ENCODE results near the gene SIRT5. TPM values are rescaled to one million over a fixed set of nuclear protein-coding genes. Genes with fewer than 3 reads are reported as not detected.

Gene SIRT5
- total RNA-seq, 4 donors from 2014 or later, result 7.5 to 13.1 (median 10.0) TPM

DNA sequence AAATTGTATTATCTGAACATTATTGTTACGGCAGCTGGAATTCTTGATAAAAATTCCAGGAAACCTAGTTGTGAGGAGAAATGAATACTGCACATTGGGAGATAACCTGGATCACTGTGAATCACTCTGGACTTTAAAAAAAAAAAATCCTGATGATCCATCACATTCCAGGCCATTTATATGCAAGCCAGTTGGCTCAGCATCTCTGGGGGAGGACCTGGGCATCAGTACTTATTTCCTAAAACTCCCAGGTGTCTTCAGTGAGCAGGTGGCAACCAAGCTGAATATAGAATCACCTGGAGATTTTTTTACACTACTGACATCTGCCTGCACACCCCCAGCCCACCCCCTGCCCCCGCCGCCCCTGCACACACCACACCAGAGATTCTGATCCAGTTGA is 39.1 kb upstream of the SIRT5 start:
- H3K27me3 ChIP-seq, result no peaks in the 10 kb centered on the region
- ATAC-seq, result no peak
- H3K4me3 ChIP-seq, result no peak overlapping the region
- no peaks in the 10 kb centered on the region for H3K9me3 ChIP-seq
- no peak overlapping the region for H3K27ac ChIP-seq
- 70 to 80% methylated on average over 1 to 2 of the region's 3 CpGs for WGBS, 2 donors (ENCODE audit: low coverage in 1 of 2)
- no peaks in the 10 kb centered on the region for H3K36me3 ChIP-seq
- TF ChIP-seq POLR2AphosphoS5 (IDR thresholded peaks at IDR 0.05), result no peak
- TF ChIP-seq POLR2A (IDR thresholded peaks at IDR 0.05), result no peak
- TF ChIP-seq, protein P1, sequence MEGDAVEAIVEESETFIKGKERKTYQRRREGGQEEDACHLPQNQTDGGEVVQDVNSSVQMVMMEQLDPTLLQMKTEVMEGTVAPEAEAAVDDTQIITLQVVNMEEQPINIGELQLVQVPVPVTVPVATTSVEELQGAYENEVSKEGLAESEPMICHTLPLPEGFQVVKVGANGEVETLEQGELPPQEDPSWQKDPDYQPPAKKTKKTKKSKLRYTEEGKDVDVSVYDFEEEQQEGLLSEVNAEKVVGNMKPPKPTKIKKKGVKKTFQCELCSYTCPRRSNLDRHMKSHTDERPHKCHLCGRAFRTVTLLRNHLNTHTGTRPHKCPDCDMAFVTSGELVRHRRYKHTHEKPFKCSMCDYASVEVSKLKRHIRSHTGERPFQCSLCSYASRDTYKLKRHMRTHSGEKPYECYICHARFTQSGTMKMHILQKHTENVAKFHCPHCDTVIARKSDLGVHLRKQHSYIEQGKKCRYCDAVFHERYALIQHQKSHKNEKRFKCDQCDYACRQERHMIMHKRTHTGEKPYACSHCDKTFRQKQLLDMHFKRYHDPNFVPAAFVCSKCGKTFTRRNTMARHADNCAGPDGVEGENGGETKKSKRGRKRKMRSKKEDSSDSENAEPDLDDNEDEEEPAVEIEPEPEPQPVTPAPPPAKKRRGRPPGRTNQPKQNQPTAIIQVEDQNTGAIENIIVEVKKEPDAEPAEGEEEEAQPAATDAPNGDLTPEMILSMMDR (IDR thresholded peaks at IDR 0.05), result no peak
- no peak for TF ChIP-seq EP300 (IDR thresholded peaks at IDR 0.05)
- H3K4me1 ChIP-seq, result no peaks in the 10 kb centered on the region

DNA sequence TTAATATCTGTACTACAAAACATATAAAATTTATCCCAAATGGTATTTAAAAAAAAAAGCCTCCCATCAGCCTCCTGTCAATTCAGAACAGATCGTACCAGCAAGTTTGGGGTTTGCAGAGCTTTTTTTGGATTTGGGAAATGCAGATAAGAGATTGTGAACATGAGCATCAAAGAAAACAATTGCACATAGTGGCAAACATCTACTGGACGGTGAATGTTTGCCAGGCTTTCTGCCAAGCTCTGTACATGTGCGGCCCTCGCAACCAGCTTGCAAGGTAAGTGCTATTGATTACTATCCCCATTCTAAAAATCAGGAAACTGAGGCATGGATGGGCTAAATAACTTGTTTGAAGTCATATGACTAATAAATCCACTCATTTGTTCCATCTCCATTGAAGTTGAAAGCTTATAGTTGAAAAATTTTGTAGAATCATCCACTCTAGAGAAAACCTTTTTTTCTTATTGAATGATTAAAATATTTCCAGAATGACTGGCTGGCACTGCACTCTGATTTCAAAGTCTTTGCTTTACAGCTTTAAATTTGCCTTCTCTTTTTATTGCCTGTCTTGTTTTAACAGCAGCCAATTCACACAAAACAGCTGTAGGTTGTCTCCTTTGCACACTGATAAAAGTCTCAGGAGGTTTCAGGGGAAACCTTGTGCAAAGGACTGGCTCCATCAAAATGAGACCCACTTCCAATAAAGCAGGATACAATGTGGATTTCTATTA is 37.4 kb upstream of the SIRT5 start:
- no peaks in the 10 kb centered on the region for H3K36me3 ChIP-seq
- WGBS, 2 donors (ENCODE audit: low coverage in 1 of 2), result 68 to 92% methylated on average over 3 to 4 of the region's 4 CpGs
- H3K27ac ChIP-seq, result no peak overlapping the region
- ATAC-seq, result no peak
- H3K4me3 ChIP-seq, result no peak overlapping the region
- no peaks in the 10 kb centered on the region for H3K9me3 ChIP-seq
- TF ChIP-seq POLR2AphosphoS5 (IDR thresholded peaks at IDR 0.05), result no peak
- TF ChIP-seq POLR2A (IDR thresholded peaks at IDR 0.05), result no peak
- TF ChIP-seq, protein P1 (IDR thresholded peaks at IDR 0.05), result no peak
- TF ChIP-seq EP300 (IDR thresholded peaks at IDR 0.05), result no peak
- no peaks in the 10 kb centered on the region for H3K27me3 ChIP-seq
- no peaks in the 10 kb centered on the region for H3K4me1 ChIP-seq

DNA sequence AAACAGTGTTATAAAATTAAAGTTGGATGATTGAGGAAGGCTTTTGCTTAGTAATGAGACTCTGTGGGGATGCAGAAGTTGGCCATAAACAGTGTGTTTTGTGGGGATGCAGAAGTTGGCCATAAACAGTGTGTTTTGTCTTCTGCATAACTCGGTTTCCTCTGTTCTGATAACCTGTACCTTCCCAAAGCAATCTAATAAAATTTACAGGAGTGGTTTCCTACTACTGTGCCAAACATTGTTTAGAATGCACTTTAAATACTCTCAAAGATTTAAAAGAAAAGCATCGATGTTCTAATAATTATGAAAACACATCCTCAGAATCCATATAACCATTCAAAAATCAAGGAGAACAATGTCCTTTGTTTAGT is 36.9 kb upstream of the SIRT5 start:
- Histone ChIP-seq H3K36me3 (no peaks in the 10 kb centered on the region), H3K4me3 (no peak overlapping the region), H3K4me1 (no peaks in the 10 kb centered on the region), H3K27me3 (no peaks in the 10 kb centered on the region), H3K27ac (no peak overlapping the region), H3K9me3 (no peaks in the 10 kb centered on the region)
- WGBS, 2 donors (ENCODE audit: low coverage in 1 of 2), result 77 to 86% methylated on average over 2 of the region's 2 CpGs
- no peak for ATAC-seq
- TF ChIP-seq POLR2A (IDR thresholded peaks at IDR 0.05) (no peak), EP300 (IDR thresholded peaks at IDR 0.05) (no peak), POLR2AphosphoS5 (IDR thresholded peaks at IDR 0.05) (no peak)
- TF ChIP-seq, protein P1 (IDR thresholded peaks at IDR 0.05), result no peak

DNA sequence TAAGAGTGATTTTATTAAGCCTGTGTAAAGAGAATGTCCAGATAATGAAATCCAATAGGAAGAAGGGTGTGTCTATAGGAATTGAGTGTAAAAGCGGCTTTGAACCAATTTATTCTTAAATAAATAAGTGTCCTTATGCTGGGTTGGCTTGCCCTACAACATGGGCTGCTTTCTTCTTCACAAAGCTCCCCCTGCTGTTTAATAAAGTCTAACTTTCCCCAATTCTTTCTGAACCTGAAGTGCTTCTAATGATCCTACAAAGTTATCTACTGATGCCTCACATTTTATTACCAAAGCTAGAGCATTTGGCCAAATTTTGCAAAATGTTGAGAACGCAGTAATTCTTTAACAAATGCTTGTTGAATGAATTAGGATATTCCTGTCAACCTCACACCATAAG is 36.3 kb upstream of the SIRT5 start:
- no peaks in the 10 kb centered on the region for H3K27me3 ChIP-seq
- H3K36me3 ChIP-seq, result no peaks in the 10 kb centered on the region
- no peaks in the 10 kb centered on the region for H3K4me1 ChIP-seq
- no peak for ATAC-seq
- TF ChIP-seq EP300 (IDR thresholded peaks at IDR 0.05), result no peak
- TF ChIP-seq, protein P1 (IDR thresholded peaks at IDR 0.05), result peak; percentile 29 to 65 (median 54)
- 18 to 54% methylated on average over 1 to 2 of the region's 2 CpGs for WGBS, 2 donors (ENCODE audit: low coverage in 1 of 2)
- no peaks in the 10 kb centered on the region for H3K9me3 ChIP-seq
- no peak overlapping the region for H3K4me3 ChIP-seq
- H3K27ac ChIP-seq, result no peak overlapping the region

DNA sequence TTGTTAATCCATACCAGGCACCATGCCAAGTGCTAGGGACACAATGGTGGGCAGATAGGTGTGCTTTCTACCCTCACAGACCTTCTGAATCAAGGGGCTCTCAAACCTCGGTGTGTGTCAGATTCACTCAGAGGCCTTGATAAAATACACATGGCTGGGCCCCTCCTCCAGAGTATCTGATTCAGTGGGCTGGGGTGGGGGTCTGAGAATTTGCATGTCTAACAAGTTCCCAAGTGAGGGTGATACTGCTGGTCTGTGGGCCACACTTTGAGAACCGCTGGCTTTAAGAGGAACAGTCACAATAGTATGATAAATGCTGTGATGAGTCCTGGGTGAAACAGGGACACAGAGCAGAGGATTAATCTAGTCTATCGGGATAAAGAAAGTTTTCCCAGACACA is 35.8 kb upstream of the SIRT5 start:
- Histone ChIP-seq H3K27ac (no peak overlapping the region), H3K4me1 (no peaks in the 10 kb centered on the region), H3K36me3 (no peaks in the 10 kb centered on the region), H3K9me3 (no peaks in the 10 kb centered on the region), H3K4me3 (no peak overlapping the region), H3K27me3 (no peaks in the 10 kb centered on the region)
- ATAC-seq, result no peak
- no peak for TF ChIP-seq POLR2A (IDR thresholded peaks at IDR 0.05)
- no peak for TF ChIP-seq EP300 (IDR thresholded peaks at IDR 0.05)
- TF ChIP-seq POLR2AphosphoS5 (IDR thresholded peaks at IDR 0.05), result no peak
- TF ChIP-seq, protein P1 (IDR thresholded peaks at IDR 0.05), result no peak
- 80% methylated on average over 1 to 2 of the region's 3 CpGs for WGBS, 2 donors (ENCODE audit: low coverage in 1 of 2)

Measured in gastroesophageal sphincter (tissue), 4 donors.